ENCODE results near the gene KATNAL1.
"Not testable (repeated sequence)": the region's sequence is repeated elsewhere in the genome, so short reads cannot be mapped to it uniquely, and the experiment has no call there.

KATNAL1 gene

DNA sequence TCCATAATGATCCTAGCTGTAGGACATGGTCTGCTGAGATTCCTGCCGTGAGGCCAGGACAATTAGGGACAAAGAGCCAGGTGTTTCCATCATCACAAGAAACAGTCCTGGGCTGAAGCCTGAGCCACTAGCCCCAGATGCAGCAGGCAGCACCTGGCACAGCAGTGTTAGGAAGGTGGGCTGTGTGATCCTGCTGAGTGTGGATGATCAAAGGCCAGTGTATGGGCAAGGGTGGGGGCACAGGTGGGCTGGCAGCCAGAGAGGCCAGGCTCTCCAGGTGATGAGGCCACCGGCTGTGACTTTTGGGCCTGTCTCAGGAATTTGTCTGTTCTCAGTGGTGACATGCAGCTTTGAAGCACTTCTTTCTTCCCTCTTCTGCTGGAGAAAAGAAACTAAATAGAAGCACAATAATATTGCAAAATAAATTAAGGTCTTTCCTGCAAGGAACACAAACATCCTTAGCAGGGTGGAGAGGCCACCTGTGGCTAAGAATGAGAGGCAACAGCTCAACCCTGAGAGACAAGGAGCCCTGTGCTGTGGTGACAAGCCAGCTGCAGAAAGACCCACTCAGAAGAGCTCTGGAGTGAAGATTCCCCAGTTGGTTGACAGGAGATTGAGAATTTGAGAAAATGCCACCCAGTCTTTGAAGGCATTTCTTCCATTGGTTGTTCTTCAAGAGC lies 127.6 kb downstream of the KATNAL1 start:
- DNase-seq (ENCODE audit: low read depth): no peak
- TF ChIP-seq, protein P1, sequence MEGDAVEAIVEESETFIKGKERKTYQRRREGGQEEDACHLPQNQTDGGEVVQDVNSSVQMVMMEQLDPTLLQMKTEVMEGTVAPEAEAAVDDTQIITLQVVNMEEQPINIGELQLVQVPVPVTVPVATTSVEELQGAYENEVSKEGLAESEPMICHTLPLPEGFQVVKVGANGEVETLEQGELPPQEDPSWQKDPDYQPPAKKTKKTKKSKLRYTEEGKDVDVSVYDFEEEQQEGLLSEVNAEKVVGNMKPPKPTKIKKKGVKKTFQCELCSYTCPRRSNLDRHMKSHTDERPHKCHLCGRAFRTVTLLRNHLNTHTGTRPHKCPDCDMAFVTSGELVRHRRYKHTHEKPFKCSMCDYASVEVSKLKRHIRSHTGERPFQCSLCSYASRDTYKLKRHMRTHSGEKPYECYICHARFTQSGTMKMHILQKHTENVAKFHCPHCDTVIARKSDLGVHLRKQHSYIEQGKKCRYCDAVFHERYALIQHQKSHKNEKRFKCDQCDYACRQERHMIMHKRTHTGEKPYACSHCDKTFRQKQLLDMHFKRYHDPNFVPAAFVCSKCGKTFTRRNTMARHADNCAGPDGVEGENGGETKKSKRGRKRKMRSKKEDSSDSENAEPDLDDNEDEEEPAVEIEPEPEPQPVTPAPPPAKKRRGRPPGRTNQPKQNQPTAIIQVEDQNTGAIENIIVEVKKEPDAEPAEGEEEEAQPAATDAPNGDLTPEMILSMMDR (conservative IDR thresholded peaks at IDR 0.05; ENCODE audit: low read depth, low read length): no peak

DNA sequence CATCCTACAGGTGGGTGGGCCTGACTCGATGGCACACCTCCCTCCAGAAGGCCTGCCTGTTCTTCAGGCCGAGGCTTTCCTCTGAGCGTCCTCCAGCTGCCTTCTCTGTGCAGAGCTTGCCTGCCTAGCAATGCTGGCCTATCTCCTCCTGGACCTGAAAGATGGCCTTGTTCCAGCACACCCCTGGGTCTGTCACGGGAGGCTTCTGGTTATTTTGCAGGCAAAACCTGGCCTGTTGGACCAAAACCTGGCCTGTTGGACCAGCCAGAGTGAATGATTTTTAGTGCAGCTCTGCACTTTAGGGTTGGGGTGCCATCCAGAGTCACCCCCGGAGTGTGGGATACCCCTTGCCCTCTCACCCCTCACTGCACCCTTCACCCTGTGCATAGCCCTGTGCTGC lies 128.4 kb downstream of the KATNAL1 start:
- no peak overlapping the region for H3K4me3 ChIP-seq (ENCODE audit: low read depth, low read length)
- TF ChIP-seq, protein P1 (conservative IDR thresholded peaks at IDR 0.05; ENCODE audit: low read depth, low read length): no peak
- DNase-seq (ENCODE audit: low read depth): no peak

More for the DNA sequence above, 127.6 kb downstream of the KATNAL1 start:
- H3K4me3 ChIP-seq (ENCODE audit: low read depth, low read length): no peak overlapping the region

DNA sequence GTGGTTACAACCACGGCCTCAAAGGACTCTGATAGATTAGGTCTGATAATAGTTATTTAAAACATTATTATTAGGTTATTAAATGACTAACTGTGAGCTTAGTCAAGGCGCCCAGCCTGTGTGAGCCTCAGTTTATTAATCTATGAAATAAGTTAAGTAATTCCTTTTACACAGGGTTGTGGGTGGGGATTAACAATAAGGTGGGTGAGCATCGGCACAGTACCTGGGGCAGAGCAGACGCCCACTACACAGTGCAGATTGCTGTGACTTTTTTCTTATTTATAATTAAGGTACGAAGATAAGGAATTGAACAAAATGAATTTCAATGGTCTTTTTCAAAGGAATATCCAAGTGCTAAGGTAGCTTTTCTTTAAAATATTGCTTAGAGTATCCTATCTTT lies 132.2 kb downstream of the KATNAL1 start:
- no peak overlapping the region for H3K4me3 ChIP-seq (ENCODE audit: low read depth, low read length)
- TF ChIP-seq, protein P1 (conservative IDR thresholded peaks at IDR 0.05; ENCODE audit: low read depth, low read length): no peak
- DNase-seq (ENCODE audit: low read depth): no peak

GRCh38 chr13:30174250-30174649 lies 133.1 kb downstream of the KATNAL1 start:
- not testable (repeated sequence) for H3K4me3 ChIP-seq (ENCODE audit: low read depth, low read length); DNase-seq (ENCODE audit: low read depth)

GRCh38 chr13:30173303-30173610 lies 134.1 kb downstream of the KATNAL1 start:
- no peak for DNase-seq (ENCODE audit: low read depth)
- TF ChIP-seq, protein P1 (conservative IDR thresholded peaks at IDR 0.05; ENCODE audit: low read depth, low read length): no peak
- no peak overlapping the region for H3K4me3 ChIP-seq (ENCODE audit: low read depth, low read length)

DNA sequence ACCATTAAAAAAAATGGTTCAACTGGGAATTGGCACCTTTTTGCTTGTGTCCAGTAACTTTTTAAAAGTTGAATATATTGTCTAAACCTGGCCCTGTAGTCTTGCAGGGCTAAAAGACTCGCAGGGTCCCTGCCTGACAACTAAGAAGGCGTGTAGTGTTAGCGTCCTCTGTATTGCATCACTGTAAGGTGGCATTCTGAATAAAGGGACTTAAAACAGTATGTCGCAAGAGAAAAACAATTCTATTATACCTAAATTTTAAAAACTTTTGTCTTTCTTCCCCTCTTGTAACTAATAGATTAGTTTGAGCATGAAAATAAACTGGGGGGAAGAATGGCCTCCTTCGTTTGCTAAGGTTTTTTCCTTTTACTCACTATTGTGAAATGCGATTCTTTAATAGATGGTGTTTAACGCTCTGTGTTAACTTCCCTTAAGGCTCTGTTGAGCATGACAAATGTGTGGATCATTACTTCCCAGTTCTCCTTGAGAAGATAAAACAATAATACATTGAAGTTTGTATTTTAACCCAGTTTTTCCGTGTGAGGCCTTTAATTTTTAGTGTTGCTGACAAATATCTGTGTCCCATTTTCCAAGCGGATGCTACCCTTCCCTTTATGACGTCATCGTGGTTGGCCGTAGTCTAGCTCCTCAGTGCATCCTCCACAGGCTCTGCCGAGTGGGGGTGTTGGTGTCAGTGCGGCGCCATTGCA lies 134.6 kb downstream of the KATNAL1 start:
- no peak overlapping the region for H3K4me3 ChIP-seq (ENCODE audit: low read depth, low read length)
- TF ChIP-seq, protein P1 (conservative IDR thresholded peaks at IDR 0.05; ENCODE audit: low read depth, low read length): no peak

GRCh38 chr13:30170569-30170968 lies 136.8 kb downstream of the KATNAL1 start:
- TF ChIP-seq, protein P1 (conservative IDR thresholded peaks at IDR 0.05; ENCODE audit: low read depth, low read length): no peak
- no peak for DNase-seq (ENCODE audit: low read depth)
- H3K4me3 ChIP-seq (ENCODE audit: low read depth, low read length): no peak overlapping the region

More for the DNA sequence above, 134.6 kb downstream of the KATNAL1 start:
- no peak for DNase-seq (ENCODE audit: low read depth)

Measured in choroid plexus epithelial cell (primary cell).